GM10266 (cell line): ENCODE measurements around the gene GATAD1.
A peak's percentile ranks its signal among the peaks of the same experiment; 100 is the strongest.
"Not testable (repeated sequence)": the region's sequence is repeated elsewhere in the genome, so short reads cannot be mapped to it uniquely, and the experiment has no call there.

Experiments used
- DNase-seq: peaks from one replicate; pipeline ENCODE4 v3.0.0; 2012; ENCODE audit errors: extremely low spot score
- CTCF ChIP-seq: IDR thresholded peaks from 2 replicates; pipeline ENCODE4 v1.5.1; 2012; ENCODE audit warnings: mild to moderate bottlenecking, low read depth; ENCODE audit not compliant: control insufficient read depth, insufficient read depth; ENCODE audit errors: missing control alignments

Gene GATAD1

GRCh38 chr7:92447345-92448204 is at the start of gene GATAD1:
TSS of gene GATAD1 (plus strand) at chr7:92447482. CDS start at chr7:92447730, 248 bp downstream.
- peak; percentile 91 for DNase-seq
- TF ChIP-seq CTCF, result peak; percentile 95

DNA sequence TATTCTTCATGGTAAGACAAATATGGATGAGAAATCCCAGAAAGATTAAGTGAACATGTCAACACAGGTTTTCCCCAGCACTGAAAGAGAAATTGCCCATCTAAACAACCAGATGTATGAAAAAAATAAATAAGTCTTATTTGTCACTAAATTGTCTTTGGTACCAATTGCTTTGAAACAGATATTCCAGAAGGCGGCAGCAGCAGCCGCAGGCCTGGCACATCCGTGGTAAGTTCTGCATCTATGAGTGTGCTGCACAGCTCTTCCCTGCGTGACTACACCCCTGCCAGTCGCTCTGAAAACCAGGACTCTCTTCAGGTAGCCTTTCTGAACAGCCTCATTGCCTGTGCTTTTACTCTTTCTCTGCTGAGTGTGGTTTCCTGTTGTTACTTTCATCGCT is 49.7 kb upstream of the GATAD1 start:
- no peak for DNase-seq
- TF ChIP-seq CTCF, result no peak

GRCh38 chr7:92400013-92400412 is 47.3 kb upstream of the GATAD1 start:
- no peak for TF ChIP-seq CTCF

GRCh38 chr7:92402920-92403759 is 44.1 kb upstream of the GATAD1 start:
- TF ChIP-seq CTCF, result no peak
- DNase-seq, result no peak

More at GRCh38 chr7:92400013-92400412, 47.3 kb upstream of the GATAD1 start:
- no peak for DNase-seq

GRCh38 chr7:92403760-92404074 is 43.6 kb upstream of the GATAD1 start:
- no peak for TF ChIP-seq CTCF
- no peak for DNase-seq

GRCh38 chr7:92404170-92404614 is 43.1 kb upstream of the GATAD1 start:
- peak; percentile 10 for TF ChIP-seq CTCF
- DNase-seq, result no peak

- TF ChIP-seq CTCF, result no peak
- DNase-seq, result no peak
Measured at GRCh38 chr7:92409357-92409756, 37.9 kb upstream of the GATAD1 start.

- not testable (repeated sequence) for DNase-seq
Measured at GRCh38 chr7:92410162-92410561, 37.1 kb upstream of the GATAD1 start.
